NT2/D1 (cell line): Measurements from ENCODE around the gene MSH6.

Source experiments
- SUZ12 ChIP-seq: IDR thresholded peaks from 2 replicates; pipeline ENCODE4 v1.6.1; 2011; ENCODE audit not compliant: insufficient read length, insufficient read depth; ENCODE audit errors: extremely low read depth
- YY1 ChIP-seq: IDR thresholded peaks from 2 replicates; pipeline ENCODE4 v1.6.1; 2011; ENCODE audit not compliant: insufficient read length, insufficient read depth

DNA sequence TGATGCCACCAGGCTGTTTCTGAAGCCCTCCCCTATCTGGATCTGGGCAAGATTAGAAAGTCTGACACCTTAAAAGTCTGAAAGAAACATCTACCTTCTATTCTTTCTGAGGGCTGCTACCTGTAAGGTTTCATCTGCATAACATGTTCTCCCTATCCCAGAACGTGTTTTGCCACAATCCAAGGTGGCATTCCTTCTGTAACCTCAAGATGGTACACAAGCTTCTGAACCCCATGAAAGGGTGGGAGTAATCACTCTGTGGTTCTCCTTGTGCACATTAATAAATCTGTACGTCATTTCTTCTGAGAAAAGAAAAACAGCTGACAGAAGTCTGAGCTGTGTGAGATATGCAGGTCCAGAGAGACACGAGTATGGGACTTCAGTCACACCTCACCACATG is 41.8 kb upstream of the MSH6 start:
- TF ChIP-seq YY1 (no peak), SUZ12 (no peak)
